ENCODE measurements around the gene CLPTM1L. TPM values are rescaled to one million over a fixed set of nuclear protein-coding genes. Genes with fewer than 3 reads are reported as not detected.

Gene CLPTM1L
- total RNA-seq, 2 experiments from 2014 or later, result 47.2 to 47.4 TPM

- H3K27ac ChIP-seq (ENCODE audit: low read depth in 1 of 2, low read length in 2 of 2), result no peak overlapping the region
- H3K9me3 ChIP-seq (ENCODE audit: control insufficient read depth in 1 of 2, insufficient read depth in 1 of 2, low read length in 2 of 2), result no peaks in the 10 kb centered on the region
- no peaks in the 10 kb centered on the region for H3K9me3 Mint-ChIP-seq
- H3K27ac Mint-ChIP-seq, result no peak overlapping the region
- CTCF ChIA-PET, result no interaction called here
- H3K4me1 ChIP-seq (ENCODE audit: insufficient read depth, low read length), result no peaks in the 10 kb centered on the region
- POLR2A ChIA-PET, result no interaction called here
- H3K4me1 Mint-ChIP-seq (ENCODE audit: low read depth), result no peaks in the 10 kb centered on the region
- H3K4me3 Mint-ChIP-seq, result no peak overlapping the region
- peaks cover 15% of the 10 kb centered on the region for H3K27me3 Mint-ChIP-seq
- ATAC-seq (ENCODE audit: poor library complexity) (no peak), DNase-seq (no peak)
- TF ChIP-seq CTCF (IDR thresholded peaks at IDR 0.05), result no peak
- peaks cover 7 to 13% of the 10 kb centered on the region in 2 experiments for H3K27me3 ChIP-seq (ENCODE audit: control insufficient read depth in 1 of 2, insufficient read depth in 2 of 2, low read length in 2 of 2)
- H3K36me3 Mint-ChIP-seq (ENCODE audit: low read depth), result no peaks in the 10 kb centered on the region
- intact Hi-C loops (cut with DNase I, micrococcal nuclease), result no loop called here
- no peaks in the 10 kb centered on the region for H3K36me3 ChIP-seq (ENCODE audit: insufficient read depth, low read length)
- no peak overlapping the region for H3K4me3 ChIP-seq (ENCODE audit: low read length)
Measured at GRCh38 chr5:1368236-1368635, 23.3 kb upstream of the CLPTM1L start.

- H3K4me3 ChIP-seq (ENCODE audit: low read length), result no peak overlapping the region
- H3K27me3 Mint-ChIP-seq, result peaks cover 16% of the 10 kb centered on the region
- ATAC-seq (ENCODE audit: poor library complexity), result no peak
- H3K27me3 ChIP-seq (ENCODE audit: control insufficient read depth in 1 of 2, insufficient read depth in 2 of 2, low read length in 2 of 2), result peaks cover 7 to 14% of the 10 kb centered on the region in 2 experiments
- intact Hi-C loops (cut with DNase I, micrococcal nuclease), result no loop called here
- no peaks in the 10 kb centered on the region for H3K4me1 Mint-ChIP-seq (ENCODE audit: low read depth)
- H3K4me1 ChIP-seq (ENCODE audit: insufficient read depth, low read length), result no peaks in the 10 kb centered on the region
- H3K9me3 Mint-ChIP-seq, result no peaks in the 10 kb centered on the region
- H3K27ac Mint-ChIP-seq, result no peak overlapping the region
- no peak for DNase-seq
- H3K36me3 Mint-ChIP-seq (ENCODE audit: low read depth), result no peaks in the 10 kb centered on the region
- ChIA-PET CTCF (no interaction called here), POLR2A (no interaction called here)
- no peak overlapping the region for H3K27ac ChIP-seq (ENCODE audit: low read depth in 1 of 2, low read length in 2 of 2)
- H3K9me3 ChIP-seq (ENCODE audit: control insufficient read depth in 1 of 2, insufficient read depth in 1 of 2, low read length in 2 of 2), result no peaks in the 10 kb centered on the region
- no peak overlapping the region for H3K4me3 Mint-ChIP-seq
- TF ChIP-seq CTCF (IDR thresholded peaks at IDR 0.05), result no peak
- H3K36me3 ChIP-seq (ENCODE audit: insufficient read depth, low read length), result no peaks in the 10 kb centered on the region
Measured at GRCh38 chr5:1367149-1367548, 22.2 kb upstream of the CLPTM1L start.

GRCh38 chr5:1366514-1366913 is 21.6 kb upstream of the CLPTM1L start:
- peaks cover 16% of the 10 kb centered on the region for H3K27me3 Mint-ChIP-seq
- CTCF ChIA-PET, result no interaction called here
- no peak overlapping the region for H3K27ac Mint-ChIP-seq

More at GRCh38 chr5:1366514-1366913, 21.6 kb upstream of the CLPTM1L start:
- no peak for DNase-seq
- no peak for ATAC-seq (ENCODE audit: poor library complexity)
- TF ChIP-seq CTCF (IDR thresholded peaks at IDR 0.05), result no peak
- POLR2A ChIA-PET, result no interaction called here
- Histone ChIP-seq H3K27me3 (ENCODE audit: control insufficient read depth in 1 of 2, insufficient read depth in 2 of 2, low read length in 2 of 2) (peaks cover 7 to 15% of the 10 kb centered on the region in 2 experiments), H3K9me3 (ENCODE audit: control insufficient read depth in 1 of 2, insufficient read depth in 1 of 2, low read length in 2 of 2) (no peaks in the 10 kb centered on the region), H3K4me1 (ENCODE audit: insufficient read depth, low read length) (no peaks in the 10 kb centered on the region), H3K27ac (ENCODE audit: low read depth in 1 of 2, low read length in 2 of 2) (no peak overlapping the region), H3K4me3 (ENCODE audit: low read length) (no peak overlapping the region), H3K36me3 (ENCODE audit: insufficient read depth, low read length) (no peaks in the 10 kb centered on the region)
- H3K4me3 Mint-ChIP-seq, result no peak overlapping the region
- no peaks in the 10 kb centered on the region for H3K36me3 Mint-ChIP-seq (ENCODE audit: low read depth)
- no peaks in the 10 kb centered on the region for H3K9me3 Mint-ChIP-seq
- H3K4me1 Mint-ChIP-seq (ENCODE audit: low read depth), result no peaks in the 10 kb centered on the region
- intact Hi-C loops (cut with DNase I, micrococcal nuclease), result no loop called here
